GM19025 (cell line): ENCODE measurements around the gene KIF5A.
"Not testable (repeated sequence)": the region's sequence is repeated elsewhere in the genome, so short reads cannot be mapped to it uniquely, and the experiment has no call there.

Source experiments
- ATAC-seq: cut with Tn5 transposase; IDR thresholded peaks from one replicate; pipeline ENCODE4 v1.9.1; 2021; ENCODE audit warnings: mild to moderate bottlenecking, low read depth, moderate library complexity; ENCODE audit not compliant: unreplicated experiment

KIF5A gene

DNA sequence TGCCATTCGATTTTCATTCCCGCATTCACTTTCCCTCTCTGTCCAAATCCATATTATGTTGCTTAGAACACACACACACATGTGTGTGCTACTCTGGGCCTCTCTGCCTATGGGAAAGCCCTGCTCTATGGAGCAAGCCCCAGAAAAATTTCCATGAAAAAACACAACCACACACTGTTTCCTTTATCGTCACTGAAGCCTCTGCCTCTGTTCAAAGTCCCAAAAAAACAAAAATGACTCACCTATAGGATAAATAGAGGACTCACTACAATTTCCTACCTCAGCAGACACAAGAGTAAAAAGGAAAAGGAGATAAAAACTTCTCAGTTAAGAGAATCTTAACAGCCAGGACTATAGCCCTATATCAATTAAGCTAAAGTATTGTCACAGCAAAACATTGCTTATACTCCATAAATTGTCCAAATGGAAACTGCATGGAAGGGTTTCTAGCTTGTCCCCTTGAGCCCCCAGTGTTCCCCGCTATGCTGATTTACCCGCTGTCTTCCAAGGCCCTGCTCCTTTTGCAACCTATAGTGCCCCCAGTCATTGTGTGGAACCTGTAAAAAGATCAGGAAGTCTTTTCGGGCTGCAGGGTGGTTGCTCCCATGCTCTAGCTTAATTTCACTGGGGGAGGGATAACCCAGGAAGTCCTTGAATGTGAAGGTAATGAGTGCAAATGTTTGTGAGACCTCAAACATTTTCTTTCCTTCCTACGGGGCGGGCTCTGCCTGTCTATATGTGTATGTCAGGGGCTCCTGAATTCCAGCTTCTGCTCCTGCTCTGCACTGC lies 30.0 kb downstream of the KIF5A start:
- no peak for ATAC-seq

DNA sequence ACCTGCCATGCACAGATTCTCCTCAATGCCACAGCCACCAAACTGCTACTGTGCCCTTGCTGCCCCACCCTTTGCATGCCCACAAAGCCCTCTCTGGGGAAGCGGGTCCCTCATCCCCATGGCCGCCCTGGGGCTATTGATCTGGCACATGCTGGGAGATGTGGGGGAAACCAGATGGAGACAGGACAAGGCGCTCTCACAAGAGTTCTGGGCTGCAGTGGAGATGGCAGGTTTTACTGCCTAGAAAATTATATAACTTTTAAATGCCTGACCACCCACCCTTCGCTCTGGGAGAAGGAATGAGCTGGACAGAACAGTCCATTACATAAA lies 30.6 kb downstream of the KIF5A start:
- ATAC-seq, result no peak

DNA sequence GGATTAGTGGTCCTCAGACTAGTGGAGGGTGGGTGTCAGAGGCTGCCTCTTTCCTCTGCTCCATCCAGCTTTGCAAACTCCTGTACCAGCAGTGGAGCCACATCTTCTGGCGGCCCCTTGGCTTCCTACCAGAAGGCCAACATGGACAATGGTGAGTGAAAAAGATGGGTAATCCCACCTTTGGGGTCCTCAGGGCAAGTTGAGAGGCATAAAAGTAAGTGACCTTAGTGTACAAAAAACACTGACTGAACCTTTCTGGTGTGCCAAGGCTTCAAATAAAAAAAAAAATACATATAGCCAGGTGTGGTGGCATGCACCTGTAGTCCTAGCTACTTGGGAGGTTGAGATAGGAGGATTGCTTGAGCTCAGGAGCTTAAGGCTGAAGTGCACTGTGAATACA lies 32.0 kb downstream of the KIF5A start:
- ATAC-seq, result no peak

GRCh38 chr12:57582440-57582839 lies 32.6 kb downstream of the KIF5A start:
- ATAC-seq, result no peak

- ATAC-seq, result peak; percentile 85
These were observed 33.4 kb downstream of the KIF5A start for GRCh38 chr12:57583008-57583831.

DNA sequence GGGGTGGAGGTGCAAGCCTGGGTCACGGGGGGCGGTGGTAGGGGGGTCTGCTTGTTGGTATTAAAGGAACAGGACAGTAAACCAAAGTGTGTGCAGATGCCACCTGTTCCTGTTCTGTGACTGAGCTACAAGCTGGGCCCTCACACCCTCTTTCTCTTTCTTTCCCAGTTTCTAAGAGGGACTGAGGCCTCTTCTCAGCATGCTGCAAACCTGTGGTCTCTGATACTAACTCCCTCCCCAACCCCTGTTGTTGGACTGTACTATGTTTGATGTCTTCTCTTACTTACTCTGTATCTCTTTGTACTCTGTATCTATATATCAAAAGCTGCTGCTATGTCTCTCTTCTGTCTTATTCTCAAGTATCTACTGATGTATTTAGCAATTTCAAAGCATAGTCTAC lies 34.2 kb downstream of the KIF5A start:
- no peak for ATAC-seq

DNA sequence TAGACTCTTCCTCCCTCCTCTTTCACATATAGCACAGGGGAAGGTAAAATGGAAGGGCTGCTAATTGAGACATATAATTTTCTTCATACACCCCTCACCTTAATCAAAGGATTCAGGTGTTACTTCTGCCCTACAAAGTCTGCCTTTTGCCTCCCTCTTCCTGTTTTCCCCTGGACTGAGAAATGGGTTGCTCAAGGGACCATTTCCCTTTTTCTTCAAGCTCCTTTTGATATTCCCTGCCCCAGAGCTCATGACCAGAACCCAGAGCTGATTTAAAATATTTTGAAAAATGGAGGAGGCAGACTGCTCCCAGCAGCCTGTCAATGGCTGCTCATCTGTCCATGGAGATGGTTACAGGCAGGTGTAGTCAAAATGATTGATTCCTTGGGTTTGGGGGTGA lies 34.8 kb downstream of the KIF5A start:
- ATAC-seq, result no peak

GRCh38 chr12:57585156-57585555 lies 35.3 kb downstream of the KIF5A start:
- ATAC-seq, result no peak

DNA sequence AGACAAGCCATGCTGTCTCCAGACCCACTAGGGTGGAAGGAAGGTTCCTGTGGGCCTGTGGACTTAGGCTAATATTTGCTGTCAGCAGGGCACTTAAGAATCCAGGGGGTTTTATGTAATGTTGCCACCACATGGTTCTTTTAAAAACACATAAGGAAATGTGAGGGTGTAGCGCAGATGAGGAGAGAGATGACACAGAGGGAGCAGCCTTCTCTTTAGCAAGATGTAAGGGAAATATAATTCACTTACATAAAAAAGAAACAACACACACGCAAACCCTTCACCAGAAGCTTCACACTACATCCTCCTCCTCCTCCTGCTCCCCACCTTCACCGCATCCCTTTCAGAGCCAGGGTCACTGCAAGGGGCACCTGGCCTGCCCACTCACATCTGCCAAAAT lies 36.3 kb downstream of the KIF5A start:
- ATAC-seq, result no peak

GRCh38 chr12:57586832-57587429 lies 37.1 kb downstream of the KIF5A start:
- no peak for ATAC-seq

DNA sequence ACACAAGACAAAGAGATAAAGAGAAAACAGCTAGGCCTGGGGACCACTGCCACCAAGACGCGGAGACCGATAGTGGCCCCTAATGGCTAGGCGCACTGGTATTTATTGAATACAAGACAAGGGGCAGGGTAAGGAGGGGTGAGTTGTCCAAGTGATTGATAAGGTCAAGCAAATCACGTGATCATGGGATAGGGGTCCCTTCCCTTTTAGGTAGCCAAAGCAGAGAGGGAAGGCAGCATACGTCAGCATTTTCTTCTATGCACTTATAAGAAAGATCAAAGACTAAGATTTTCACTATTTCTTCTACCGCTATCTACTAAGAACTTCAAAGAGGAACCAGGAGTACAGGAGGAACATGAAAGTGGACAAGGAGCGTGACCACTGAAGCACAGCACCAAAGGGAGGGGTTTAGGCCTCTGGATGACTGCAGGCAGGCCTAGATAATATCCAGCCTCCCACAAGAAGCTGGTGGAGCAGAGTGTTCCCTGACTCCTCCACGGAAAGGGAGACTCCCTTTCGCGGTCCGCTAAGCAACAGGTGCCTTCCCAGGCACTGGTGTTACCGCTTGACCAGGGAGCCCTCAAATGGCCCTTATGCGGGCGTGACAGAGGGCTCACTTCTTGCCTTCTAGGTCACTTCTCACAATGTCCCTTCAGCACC lies 39.2 kb downstream of the KIF5A start:
- not testable (repeated sequence) for ATAC-seq

GRCh38 chr12:57590479-57590863 lies 40.6 kb downstream of the KIF5A start:
- ATAC-seq, result no peak

DNA sequence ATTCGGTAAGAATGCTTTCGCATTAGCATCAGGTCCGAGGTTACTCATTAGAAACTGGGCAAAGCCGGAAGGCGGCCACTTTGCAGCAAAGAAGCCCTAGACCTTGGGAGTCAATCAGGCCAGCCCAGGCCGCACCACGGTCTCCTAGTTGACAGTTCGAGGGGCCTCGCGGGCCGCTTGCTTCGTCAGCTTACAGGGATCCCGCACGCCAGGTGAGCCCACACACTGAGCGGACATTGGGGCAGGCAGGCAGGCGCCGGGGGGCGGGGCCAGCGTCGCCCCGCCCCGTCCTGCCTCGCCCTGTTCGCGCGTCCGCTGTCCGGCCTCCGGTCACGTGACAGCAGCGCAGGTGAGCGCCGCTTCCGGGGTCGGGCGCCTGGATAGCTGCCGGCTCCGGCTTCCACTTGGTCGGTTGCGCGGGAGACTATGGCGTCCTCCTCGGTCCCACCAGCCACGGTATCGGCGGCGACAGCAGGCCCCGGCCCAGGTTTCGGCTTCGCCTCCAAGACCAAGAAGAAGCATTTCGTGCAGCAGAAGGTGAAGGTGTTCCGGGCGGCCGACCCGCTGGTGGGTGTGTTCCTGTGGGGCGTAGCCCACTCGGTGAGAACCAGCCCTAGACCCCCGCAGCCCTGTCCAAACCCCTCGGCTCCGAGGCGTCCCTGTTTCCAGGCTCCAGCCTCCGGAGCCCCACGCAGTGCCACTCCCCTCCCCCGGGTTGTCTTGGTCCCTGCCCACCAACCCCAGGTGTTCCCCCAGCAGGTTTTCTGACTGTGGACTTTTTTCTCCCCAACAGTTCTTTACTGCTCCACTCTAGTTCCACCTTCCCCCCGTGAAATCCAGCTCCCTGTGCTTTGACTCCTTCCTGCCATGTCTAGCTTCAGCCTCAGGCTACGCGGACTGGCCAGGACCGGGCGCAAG lies 41.3 kb downstream of the KIF5A start, which contains the start of gene PIP4K2C:
PIP4K2C (plus strand) TSS at position 329 of the 918 bp plus-strand sequence; CDS start at position 427, 98 bp downstream.
- peak; percentile 99 for ATAC-seq

- ATAC-seq, result no peak
These were observed 42.0 kb downstream of the KIF5A start for GRCh38 chr12:57591782-57592325.

- ATAC-seq, result no peak
These were observed 42.8 kb downstream of the KIF5A start for GRCh38 chr12:57592551-57593165.

- no peak for ATAC-seq
These were observed 43.3 kb downstream of the KIF5A start for GRCh38 chr12:57593187-57593586.

DNA sequence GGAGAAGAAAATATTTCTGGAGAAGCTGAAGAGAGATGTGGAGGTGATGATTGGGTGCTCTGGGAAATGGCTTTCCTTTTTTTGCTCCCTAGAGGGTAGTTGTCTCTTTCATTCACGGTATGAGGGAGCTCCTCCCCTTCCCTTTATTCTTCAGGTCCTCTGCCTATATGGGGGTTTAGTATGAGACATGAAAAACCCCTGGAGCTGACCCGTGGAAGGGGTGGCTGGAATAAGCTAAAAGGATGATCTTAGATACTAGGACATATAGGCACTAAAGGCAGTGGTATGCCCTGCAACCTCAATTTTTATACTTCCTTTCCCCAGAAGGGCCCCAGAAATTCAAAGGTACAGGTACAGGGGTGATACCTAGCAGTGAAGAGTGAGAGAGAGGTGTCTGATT lies 50.6 kb downstream of the KIF5A start:
- no peak for ATAC-seq

GRCh38 chr12:57602544-57602943 lies 52.7 kb downstream of the KIF5A start:
- no peak for ATAC-seq

- no peak for ATAC-seq
These were observed 53.5 kb downstream of the KIF5A start for GRCh38 chr12:57603324-57603723.
